NCI-H2196 (cell line): ENCODE data around the gene CREBBP.

Source experiments
- DNase-seq: peaks from one replicate; lab custom pipeline; 2025; ENCODE audit not compliant: unreplicated experiment; lab: John Stamatoyannopoulos, UW

The CREBBP gene

DNA sequence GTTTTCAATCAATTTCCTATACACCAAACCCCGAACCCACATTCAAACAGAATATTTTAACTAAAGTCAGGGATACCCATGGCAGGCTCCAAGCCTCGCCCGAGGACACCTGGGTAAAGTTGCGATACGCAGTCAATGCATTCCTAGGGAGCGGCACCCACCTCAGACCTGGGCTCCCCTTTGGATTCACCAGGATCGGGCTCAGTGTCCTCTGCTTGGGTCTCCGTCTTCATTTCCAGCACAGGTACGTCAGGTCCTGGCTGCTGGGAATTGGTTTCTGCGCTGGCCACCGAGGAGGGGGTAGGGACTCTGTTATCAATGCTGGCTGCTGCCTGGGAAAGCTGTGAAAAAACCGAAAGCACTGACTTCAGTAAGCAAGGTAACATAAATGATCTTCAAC lies 111.5 kb downstream of the CREBBP start:
- no peak for DNase-seq

DNA sequence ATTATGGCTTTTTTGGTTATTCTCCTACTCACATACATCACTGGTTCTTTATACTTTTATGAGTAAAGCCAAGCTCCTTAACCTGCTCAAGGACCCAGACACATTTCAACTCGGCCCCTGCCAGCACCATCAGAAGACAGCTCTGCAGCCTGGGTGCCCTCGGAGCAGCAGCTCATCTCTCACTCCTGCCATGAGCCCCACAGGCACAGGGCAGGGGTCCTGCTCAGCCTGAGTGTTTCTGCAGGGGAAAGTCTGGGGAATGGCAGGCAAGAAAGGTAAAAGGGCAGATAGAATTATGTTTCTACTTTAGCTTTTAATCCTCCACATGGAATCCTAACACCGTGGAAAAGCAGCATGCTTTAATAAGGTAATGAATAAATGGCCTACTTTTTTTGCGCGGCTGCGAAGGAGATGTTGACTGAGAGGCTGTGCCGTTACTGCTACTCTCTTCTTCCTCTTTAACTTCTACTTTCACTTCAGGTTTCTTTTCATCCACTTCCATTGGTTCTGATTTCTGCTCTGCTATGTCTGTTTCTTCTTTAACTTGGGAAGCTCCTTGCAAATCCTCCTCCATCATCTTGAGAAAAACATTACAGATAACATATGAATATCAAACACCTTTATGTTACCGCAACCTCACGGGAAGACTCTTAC lies 113.1 kb downstream of the CREBBP start:
- no peak for DNase-seq

DNA sequence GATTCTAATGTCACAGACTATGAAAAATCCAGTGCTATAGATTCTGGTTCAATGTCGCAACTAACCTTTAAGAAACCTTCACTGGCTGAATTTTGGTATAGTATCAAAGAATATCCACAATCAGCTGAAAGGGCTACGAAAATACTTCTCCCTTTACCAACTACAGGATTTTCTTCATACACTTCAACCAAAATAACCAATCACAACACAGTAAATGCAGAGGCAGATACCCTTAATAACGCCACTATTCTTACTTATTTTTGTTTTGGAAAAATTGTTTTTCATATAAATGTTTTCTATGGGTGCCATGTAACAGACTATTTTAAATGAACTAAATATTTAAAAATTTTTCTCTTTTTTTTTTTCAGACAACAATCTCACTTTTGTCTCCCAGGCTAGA lies 114.3 kb downstream of the CREBBP start:
- no peak for DNase-seq

DNA sequence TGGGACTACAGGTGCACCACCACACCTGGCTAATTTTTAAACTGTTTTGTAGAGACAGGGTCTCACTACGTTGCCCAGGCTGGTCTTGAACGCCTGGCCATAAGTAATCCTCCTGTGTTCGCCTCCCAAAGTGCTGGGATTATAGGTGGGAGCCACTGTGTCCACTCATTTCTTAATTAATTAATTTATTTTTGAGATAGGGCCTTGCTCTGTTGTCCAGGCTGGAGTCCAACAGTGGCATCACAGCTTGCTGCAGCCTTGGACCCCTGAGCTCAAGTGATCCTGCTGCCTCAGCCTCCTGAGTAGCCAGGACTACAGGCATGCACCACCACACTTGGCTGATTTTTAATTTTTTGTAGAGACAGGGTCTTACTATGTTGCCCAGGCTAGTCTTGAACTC lies 116.1 kb downstream of the CREBBP start:
- no peak for DNase-seq

DNA sequence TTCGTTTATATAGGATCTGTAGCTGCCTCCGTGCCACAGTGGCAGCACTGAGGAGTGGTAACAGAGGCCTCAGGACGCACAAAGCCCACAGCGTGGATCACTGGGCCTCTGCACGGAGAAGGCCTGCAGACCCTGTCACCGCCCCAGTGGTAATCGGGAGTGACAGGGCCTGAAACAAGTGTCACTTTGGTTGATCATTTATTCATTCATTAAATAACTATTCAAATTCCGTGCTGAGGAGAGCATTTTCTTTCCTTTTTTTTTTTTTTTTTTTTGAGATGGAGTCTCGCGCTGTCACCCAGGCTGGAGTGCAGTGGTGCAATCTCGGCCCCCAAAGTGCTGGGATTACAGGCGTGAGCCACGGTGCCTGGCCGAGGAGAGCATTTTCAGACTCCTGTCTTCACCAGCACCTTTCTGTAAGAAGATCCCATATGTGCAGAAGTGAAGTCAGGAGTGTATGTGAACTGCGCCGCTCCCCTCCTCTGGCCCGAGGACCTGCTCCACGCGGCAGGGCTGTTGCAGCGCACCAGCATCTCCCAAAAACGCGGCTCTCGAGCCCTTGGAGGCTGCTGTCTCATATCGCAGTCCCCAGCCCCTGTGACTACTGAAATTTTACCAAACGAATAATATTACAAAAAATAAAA lies 118.3 kb downstream of the CREBBP start:
- no peak for DNase-seq

DNA sequence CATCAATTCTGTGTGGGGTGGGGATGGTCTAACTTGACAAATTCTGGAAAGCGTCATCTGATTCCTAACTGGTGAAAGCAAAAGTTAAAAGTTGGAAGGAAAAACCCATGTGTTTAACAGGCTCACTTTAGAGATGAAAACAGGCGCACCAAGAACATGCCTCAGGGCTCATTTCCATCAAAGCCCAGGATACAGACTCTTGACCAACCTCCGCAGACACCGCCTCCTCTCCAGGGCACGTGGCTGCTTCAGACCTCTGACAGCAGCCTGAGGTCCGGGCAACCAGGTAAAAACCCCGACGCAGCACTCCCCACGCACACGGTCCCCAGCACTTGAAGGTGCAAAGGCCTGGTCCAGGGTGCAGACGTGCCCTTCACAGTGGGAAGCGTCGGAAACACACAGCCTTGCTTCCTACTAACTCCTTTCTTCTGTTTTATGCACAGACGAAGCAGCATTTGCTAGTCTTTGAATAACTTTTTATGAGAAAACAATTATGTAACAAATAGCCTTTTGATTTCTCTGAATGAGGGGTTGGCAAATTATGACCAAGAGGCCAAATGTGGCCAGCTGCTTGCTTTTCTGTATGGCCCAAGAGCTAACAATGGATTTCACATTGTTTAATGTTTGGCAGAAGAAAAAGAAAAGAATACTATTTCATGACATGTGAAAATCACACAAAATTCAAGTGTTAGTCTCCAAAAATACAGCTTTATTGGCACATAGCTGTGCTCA lies 119.0 kb downstream of the CREBBP start:
- DNase-seq = no peak

DNA sequence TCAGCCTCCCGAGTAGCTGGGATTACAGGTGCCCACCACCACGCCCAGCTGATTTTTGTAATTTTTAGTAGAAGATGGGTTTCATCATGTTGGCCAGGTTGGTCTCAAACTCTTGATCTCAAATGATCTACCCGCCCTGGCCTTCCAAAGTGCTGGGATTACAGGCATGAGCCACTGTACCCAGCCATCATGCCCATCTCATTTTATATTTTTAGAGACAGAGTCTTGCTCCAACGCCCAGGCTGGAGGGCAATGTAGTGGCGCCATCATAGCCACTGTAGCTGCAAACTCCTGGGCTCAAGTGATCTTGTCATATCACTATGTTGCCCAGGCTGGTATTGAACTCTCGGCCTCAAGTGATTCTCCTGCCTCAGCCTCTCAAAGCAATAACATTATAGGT lies 120.0 kb downstream of the CREBBP start:
- DNase-seq = no peak

DNA sequence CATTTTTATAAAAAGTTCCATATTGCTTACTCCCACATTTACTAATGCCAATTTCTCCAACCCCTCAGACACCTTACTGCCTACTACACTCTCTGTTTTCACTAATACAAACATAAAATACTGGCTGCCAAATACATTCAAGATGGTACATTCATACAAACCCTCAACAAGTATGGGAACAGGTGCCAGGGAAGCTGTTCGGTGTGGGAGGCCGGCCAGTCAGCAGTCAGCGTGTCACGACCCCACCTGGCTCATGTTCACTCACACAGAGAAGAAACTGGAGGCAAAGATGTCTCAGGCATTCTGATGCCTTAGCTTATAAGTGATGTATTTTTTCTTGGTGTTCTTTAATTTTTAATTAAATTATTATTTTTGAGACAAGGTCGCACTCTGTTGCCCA lies 120.8 kb downstream of the CREBBP start:
- DNase-seq = peak; percentile 29

DNA sequence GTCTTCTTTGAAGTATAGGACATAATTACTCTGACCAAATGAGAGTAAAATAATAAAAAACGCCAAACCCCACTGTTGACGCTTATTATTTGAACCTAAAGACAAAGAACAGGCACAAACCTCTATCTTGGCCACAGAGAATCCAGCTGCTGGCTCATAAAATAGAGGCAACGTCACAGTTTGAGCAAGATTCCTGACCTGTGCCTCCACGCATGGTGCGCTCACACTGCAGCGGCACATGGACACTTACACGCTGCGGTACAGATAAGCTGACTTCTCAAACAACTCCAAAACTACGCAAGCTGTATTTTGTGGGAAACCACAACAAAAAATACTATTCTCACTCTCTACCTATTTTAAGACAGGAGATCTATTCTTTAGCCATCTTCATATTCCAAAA lies 124.4 kb downstream of the CREBBP start:
- no peak for DNase-seq

DNA sequence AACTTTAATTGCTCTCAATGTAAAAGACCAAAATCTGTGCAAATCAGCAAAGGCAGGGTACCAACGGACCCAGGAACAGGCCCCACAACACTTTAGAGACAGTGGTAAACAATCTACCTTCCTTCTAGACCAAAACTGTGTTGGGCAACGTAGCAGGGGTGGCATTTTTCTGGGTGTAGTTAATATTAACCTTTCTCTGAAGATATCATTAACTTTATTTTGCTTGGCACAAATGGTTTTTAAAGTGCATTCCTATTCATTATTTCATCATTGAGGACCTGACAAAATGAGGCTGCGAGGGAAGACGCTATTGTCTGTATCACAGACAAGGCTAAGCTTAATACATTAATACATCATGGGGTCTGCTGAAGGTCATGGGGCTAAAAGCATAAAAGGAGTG lies 125.3 kb downstream of the CREBBP start:
- DNase-seq = no peak

DNA sequence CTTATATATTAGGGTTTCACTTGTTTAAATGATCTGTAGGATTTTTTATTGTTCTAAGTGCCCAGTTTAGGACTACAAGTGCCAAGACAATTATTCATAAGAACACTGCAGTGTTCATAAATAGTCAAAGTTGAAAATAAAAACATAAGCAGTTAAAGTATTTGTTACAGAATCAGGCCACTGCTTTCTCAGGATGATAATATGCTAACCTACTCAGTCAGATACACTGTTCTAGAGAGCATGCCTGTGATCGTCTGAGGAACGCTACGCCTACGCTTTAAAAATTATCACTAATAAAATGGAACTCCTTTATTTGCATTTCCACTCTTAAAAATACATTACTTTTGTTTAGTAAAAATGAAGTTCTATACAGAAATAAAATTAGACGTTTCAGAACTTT lies 125.7 kb downstream of the CREBBP start:
- DNase-seq = no peak

DNA sequence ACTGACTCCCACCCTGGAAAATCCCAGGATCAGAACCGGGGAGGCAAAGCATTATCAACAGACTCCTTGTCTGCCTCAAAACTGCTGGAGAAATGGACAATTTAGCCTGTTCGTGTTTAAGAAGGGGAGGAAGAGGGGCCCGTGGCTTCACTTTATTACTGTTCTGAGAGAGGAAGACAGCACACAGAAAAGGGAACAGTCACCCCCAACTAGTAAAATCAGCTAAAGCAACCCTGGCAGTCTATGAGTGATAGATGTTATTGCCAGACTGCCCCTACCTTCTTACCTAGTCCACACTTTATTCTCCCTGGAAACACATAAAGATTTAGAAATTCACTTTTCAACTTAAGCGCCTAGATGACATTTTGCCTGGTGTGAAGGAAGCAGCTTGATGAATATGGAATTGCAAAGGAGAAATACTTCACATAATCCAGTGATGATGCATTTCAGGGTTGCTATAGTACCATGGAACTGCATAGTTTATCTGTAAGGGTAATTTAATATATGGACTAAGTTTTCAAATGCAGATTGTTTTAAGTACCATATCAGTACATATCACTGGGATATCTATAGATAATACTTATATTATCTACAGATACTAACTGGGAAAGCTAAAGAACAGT lies 126.3 kb downstream of the CREBBP start:
- no peak for DNase-seq

DNA sequence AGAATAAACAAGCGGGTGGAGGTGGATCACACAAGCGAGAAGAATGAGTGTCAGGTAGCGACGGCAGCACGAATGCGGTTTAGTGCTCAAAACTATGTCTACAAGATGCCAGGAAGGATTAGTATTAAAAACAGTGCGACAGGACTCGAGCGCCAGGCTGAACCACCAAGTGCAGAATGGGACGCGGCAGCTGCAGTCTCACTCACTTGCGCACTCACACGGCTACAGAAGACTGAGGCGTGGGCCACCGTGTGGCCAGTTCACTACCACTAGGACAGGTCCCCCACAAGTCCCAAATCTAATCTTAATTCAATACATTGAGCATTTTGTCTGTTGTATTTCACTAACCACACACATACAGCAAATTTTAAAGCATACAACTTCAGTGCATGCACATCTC lies 127.5 kb downstream of the CREBBP start:
- DNase-seq = no peak

DNA sequence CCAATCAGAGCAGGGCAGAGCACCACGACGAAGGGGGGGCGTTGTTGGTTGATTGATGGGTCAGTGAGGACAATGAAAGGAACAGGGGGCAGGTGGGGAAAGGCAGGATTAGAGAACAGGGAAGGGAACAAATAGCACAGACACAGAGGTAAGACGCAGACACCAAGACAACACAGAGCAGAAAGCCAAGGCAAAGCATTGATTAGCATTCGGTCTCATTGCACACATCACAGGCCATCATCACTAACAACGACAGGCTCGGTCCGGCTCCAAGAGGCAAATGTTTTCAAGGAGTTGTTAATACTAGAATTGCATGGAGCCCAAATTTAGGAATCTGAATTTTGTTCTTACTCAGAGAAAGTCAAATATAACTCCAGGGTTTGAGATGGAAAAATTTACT lies 128.6 kb downstream of the CREBBP start:
- DNase-seq = no peak

DNA sequence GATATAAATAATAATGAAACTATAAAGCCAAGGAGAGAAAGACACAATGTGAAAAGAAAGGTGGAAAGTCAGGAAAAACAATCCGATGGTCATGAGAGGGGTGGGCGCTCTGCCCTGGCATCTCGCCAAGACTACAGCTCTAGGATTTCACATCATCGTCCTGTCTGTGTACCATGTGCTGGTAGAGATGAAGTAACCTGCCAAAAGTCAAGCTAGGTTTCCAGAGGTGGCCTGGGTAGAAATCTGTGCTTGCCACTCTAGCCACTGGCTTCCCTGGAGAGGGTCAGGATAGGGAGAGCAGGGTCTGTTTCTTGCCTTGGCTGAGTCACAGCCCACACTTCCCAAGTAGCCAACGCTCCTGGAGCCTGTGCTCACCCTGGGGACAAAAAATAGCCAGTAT lies 132.2 kb downstream of the CREBBP start:
- DNase-seq = no peak

DNA sequence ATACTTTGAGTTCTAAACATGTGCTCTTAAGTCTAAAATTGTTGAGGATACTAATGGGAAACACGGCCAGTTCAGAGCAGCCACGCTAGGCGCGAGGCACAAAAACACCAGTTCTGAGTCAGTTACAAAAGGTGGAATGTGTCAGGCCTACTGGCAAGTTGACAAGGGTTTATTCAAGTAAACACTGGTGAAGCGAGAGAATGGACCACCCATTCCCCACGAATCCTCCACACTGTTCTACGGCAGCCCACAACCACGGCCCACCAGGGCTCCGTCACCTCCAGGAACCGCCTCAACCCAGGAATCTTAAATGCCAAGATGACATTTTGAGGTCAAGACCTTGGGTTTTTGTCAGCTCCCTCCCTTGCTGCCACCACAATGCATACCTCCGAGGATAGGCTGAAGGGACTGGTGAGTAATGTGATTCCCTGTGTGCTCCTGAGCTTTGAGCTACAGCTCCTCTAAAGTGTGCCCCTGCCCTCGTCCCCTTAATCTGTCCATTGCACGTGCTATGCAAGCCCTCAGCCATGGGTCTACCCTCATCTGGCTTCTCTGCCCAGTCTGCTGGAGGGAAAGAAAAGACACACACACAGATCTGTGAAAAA lies 134.7 kb downstream of the CREBBP start:
- no peak for DNase-seq

DNA sequence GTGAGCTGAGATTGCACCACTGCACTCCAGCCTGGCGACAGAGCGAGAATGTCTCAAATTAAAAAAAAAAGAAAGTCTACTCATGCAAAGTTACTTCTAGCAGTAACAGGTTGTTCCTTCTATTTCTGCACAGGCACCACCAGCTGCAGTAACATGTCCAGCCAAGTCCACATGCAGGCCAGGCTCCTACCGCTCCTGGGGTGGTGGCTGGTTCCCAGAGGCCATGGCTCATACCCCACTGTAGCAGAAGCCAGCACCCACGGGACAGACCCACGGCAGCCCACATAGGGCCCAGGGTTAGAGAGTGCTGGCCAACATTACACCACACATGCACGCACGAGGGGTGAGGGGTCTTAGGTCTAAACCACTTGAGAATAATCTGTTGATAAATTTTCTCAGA lies 136.5 kb downstream of the CREBBP start:
- DNase-seq = no peak

DNA sequence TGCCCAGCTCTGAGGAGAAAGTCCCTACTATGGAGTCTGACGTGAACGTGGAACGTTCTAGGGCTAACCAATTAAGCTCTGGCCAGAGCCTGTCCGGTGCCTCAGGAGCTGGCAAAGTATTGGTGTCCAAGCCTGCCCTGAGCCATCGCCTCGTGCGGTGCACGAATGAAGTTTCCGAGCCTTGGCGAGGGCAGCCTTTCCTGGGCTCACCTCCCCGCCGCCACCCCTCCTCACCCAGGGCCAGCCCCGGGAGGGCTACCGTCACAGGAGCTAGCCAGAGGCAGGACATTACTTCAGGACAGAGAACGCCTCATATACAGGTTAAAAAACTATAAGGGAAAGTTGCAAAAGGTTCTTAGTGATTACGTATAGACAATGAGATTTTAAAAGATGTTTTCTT lies 139.6 kb downstream of the CREBBP start:
- no peak for DNase-seq

DNA sequence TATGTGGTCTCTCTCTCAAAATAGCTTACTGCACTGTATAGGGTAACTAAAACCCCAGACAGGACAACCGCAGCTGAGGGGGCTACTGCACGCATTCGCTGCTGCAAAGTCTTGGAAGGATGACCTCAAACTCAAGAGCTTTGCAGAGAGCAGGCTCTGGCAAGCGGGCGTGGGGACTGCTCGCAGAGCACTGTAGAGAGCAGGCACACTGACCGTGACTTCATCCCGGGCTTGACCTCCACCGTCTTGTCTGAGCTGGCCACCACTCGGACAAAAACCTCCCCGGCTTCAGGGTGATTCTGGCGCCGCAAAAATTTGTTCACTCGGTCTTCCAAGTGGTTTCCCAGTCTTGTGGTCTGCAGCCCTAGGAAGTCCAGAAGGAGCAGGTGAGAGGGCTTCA lies 140.3 kb downstream of the CREBBP start:
- no peak for DNase-seq

DNA sequence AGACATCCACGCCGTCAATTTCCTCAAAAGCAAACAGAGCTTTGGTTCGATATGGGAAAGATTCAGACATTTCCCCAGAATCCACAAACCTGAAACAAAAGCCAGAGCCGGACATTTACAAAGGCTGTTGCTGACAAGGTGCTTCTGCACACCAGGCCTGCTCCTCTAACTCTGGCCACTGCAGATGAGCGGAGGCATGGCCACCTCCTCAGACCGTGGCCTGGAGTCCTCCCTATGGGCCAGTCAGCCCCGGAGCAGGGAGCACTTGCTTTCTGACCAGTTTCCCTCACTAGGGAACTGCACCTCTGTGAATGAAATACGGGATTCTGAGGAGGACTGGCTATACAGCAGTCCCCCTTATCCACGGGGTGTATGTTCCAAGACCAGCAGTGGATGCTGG lies 140.9 kb downstream of the CREBBP start:
- no peak for DNase-seq

DNA sequence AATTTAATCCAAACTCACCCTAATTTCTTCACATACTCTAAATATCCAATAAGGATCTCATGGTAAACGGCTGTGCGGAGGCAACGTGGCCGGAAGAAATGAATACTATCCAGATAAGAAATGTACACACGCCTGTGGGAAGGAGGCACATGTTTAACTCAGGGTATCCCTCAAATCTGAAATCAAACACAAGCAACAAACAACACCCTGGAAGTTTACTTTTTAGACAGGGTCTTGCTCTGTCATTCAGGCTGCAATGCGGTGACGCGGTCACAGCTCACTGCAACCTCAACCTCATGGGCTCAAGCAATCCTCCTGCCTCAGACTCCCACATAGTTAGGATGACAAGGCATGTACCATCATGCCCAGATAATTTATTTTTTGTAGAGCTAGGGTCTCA lies 142.0 kb downstream of the CREBBP start:
- DNase-seq = no peak

DNA sequence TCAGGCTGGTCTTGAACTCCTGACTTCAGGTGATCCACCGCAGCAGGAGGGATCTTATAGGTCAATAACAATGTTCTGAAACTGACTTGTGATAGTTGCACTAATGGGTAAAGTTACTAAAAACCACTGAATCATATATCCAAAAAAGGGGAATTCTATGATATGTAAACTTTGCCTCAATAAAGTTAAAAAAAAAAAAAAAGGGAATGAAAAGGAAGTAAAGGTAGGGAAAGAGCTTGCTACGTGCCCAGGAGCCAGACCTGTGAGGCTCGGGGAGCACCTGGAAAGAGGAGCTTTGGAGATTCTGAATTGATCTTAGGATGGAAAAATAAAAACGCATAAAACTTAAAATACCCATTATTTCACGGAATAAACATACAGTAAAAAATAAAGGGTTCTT lies 142.4 kb downstream of the CREBBP start:
- DNase-seq = no peak
